IPS-18a (cell line): ENCODE measurements around the gene WWP2.
"Not testable (repeated sequence)": the region's sequence is repeated elsewhere in the genome, so short reads cannot be mapped to it uniquely, and the experiment has no call there.

ENCODE experiments used
- H3K27ac ChIP-seq: one replicate; pipeline ENCODE4 v1.5.1; 2013; ENCODE audit warnings: low read length
- H3K27me3 ChIP-seq: one replicate; pipeline ENCODE4 v1.6.1; 2013; ENCODE audit warnings: mild to moderate bottlenecking, low read length; ENCODE audit not compliant: control insufficient read depth, insufficient read depth
- H3K36me3 ChIP-seq: one replicate; pipeline ENCODE4 v1.6.1; 2013; ENCODE audit warnings: low read depth, low read length; ENCODE audit not compliant: control insufficient read depth
- H3K4me1 ChIP-seq: one replicate; pipeline ENCODE4 v1.6.1; 2013; ENCODE audit warnings: low read depth, low read length; ENCODE audit not compliant: control insufficient read depth
- H3K4me3 ChIP-seq: one replicate; pipeline ENCODE4 v1.5.1; 2013; ENCODE audit warnings: low read length
- H3K9ac ChIP-seq: one replicate; pipeline ENCODE4 v1.6.1; 2013; ENCODE audit warnings: mild to moderate bottlenecking, low read length, moderate library complexity
- H3K9me3 ChIP-seq: one replicate; pipeline ENCODE4 v1.6.1; 2013; ENCODE audit warnings: low read depth, low read length; ENCODE audit not compliant: control insufficient read depth

The WWP2 gene

GRCh38 chr16:69727916-69728270 lies 34.2 kb upstream of the WWP2 start:
- Histone ChIP-seq H3K4me3 (peak overlapping the region; percentile 83), H3K27ac (peak overlapping the region; percentile 97), H3K9ac (peak overlapping the region; percentile 89)

GRCh38 chr16:69729030-69729429 lies 33.1 kb upstream of the WWP2 start:
- not testable (repeated sequence) for H3K9ac ChIP-seq, H3K27me3 ChIP-seq, H3K4me3 ChIP-seq, H3K9me3 ChIP-seq, H3K27ac ChIP-seq, H3K36me3 ChIP-seq
- H3K4me1 ChIP-seq, result peaks cover 23% of the 10 kb centered on the region

More at GRCh38 chr16:69727916-69728270, 34.2 kb upstream of the WWP2 start:
- no peaks in the 10 kb centered on the region for H3K36me3 ChIP-seq
- H3K4me1 ChIP-seq, result peaks cover 23% of the 10 kb centered on the region
- no peaks in the 10 kb centered on the region for H3K9me3 ChIP-seq
- no peaks in the 10 kb centered on the region for H3K27me3 ChIP-seq

GRCh38 chr16:69731280-69731679 lies 30.9 kb upstream of the WWP2 start:
- H3K27ac ChIP-seq, H3K9me3 ChIP-seq, H3K9ac ChIP-seq, H3K4me3 ChIP-seq, H3K27me3 ChIP-seq, H3K36me3 ChIP-seq: not testable (repeated sequence)
- H3K4me1 ChIP-seq, result peaks cover 14% of the 10 kb centered on the region

GRCh38 chr16:69732101-69732500 lies 30.0 kb upstream of the WWP2 start:
- H3K4me3 ChIP-seq, result no peak overlapping the region
- no peaks in the 10 kb centered on the region for H3K27me3 ChIP-seq
- no peaks in the 10 kb centered on the region for H3K36me3 ChIP-seq
- no peaks in the 10 kb centered on the region for H3K9me3 ChIP-seq
- no peak overlapping the region for H3K9ac ChIP-seq
- no peak overlapping the region for H3K27ac ChIP-seq
- peaks cover 9% of the 10 kb centered on the region for H3K4me1 ChIP-seq

- H3K27ac ChIP-seq, result no peak overlapping the region
- H3K36me3 ChIP-seq, result peaks cover 64% of the 10 kb centered on the region
- no peaks in the 10 kb centered on the region for H3K27me3 ChIP-seq
- no peak overlapping the region for H3K9ac ChIP-seq
- no peaks in the 10 kb centered on the region for H3K9me3 ChIP-seq
- no peaks in the 10 kb centered on the region for H3K4me1 ChIP-seq
- no peak overlapping the region for H3K4me3 ChIP-seq
These were observed 20.6 kb upstream of the WWP2 start for GRCh38 chr16:69741519-69741918.

GRCh38 chr16:69741951-69742904 lies 19.9 kb upstream of the WWP2 start:
- Histone ChIP-seq H3K9me3 (no peaks in the 10 kb centered on the region), H3K27ac (no peak overlapping the region), H3K4me3 (no peak overlapping the region), H3K4me1 (no peaks in the 10 kb centered on the region), H3K36me3 (peaks cover 68% of the 10 kb centered on the region), H3K9ac (no peak overlapping the region), H3K27me3 (no peaks in the 10 kb centered on the region)

GRCh38 chr16:69744363-69745231 lies 17.5 kb upstream of the WWP2 start:
- H3K4me3 ChIP-seq, result no peak overlapping the region
- no peak overlapping the region for H3K27ac ChIP-seq
- H3K9me3 ChIP-seq, result no peaks in the 10 kb centered on the region
- H3K36me3 ChIP-seq, result peaks cover 90% of the 10 kb centered on the region
- no peaks in the 10 kb centered on the region for H3K4me1 ChIP-seq
- no peak overlapping the region for H3K9ac ChIP-seq
- H3K27me3 ChIP-seq, result no peaks in the 10 kb centered on the region

GRCh38 chr16:69745232-69745612 lies 16.9 kb upstream of the WWP2 start:
- Histone ChIP-seq H3K4me3 (no peak overlapping the region), H3K9me3 (no peaks in the 10 kb centered on the region), H3K27me3 (no peaks in the 10 kb centered on the region), H3K9ac (no peak overlapping the region), H3K4me1 (no peaks in the 10 kb centered on the region), H3K27ac (no peak overlapping the region), H3K36me3 (peaks cover 89% of the 10 kb centered on the region)

- H3K27ac ChIP-seq, result no peak overlapping the region
- no peaks in the 10 kb centered on the region for H3K9me3 ChIP-seq
- H3K4me1 ChIP-seq, result no peaks in the 10 kb centered on the region
- no peak overlapping the region for H3K9ac ChIP-seq
- H3K36me3 ChIP-seq, result peaks cover 91% of the 10 kb centered on the region
- H3K27me3 ChIP-seq, result no peaks in the 10 kb centered on the region
- H3K4me3 ChIP-seq, result no peak overlapping the region
These were observed 16.2 kb upstream of the WWP2 start for GRCh38 chr16:69745959-69746358.

- H3K4me1 ChIP-seq, result no peaks in the 10 kb centered on the region
- H3K9me3 ChIP-seq, result no peaks in the 10 kb centered on the region
- no peaks in the 10 kb centered on the region for H3K27me3 ChIP-seq
- no peak overlapping the region for H3K27ac ChIP-seq
- peaks cover 88% of the 10 kb centered on the region for H3K36me3 ChIP-seq
- no peak overlapping the region for H3K4me3 ChIP-seq
- H3K9ac ChIP-seq, result no peak overlapping the region
These were observed 15.0 kb upstream of the WWP2 start for GRCh38 chr16:69747115-69747514.

- Histone ChIP-seq H3K4me3 (no peak overlapping the region), H3K36me3 (peaks cover 75% of the 10 kb centered on the region), H3K4me1 (no peaks in the 10 kb centered on the region)
These were observed 13.3 kb upstream of the WWP2 start for GRCh38 chr16:69748694-69749345.

More at GRCh38 chr16:69748694-69749345, 13.3 kb upstream of the WWP2 start:
- no peaks in the 10 kb centered on the region for H3K27me3 ChIP-seq
- no peak overlapping the region for H3K27ac ChIP-seq
- H3K9me3 ChIP-seq, result no peaks in the 10 kb centered on the region
- no peak overlapping the region for H3K9ac ChIP-seq
